Parathyroid adenoma (tissue), 2 donors: ENCODE measurements around the gene MCM3.

ENCODE experiments used
- H2AFZ ChIP-seq: fragments of 300-600 bp; sonication (generic); one replicate; pipeline ENCODE4 v1.7.0; 2017; ENCODE audit warnings: antibody characterized with exemption, mild to moderate bottlenecking
- H3K27ac ChIP-seq: fragments of 300-600 bp; sonication (generic); one replicate; pipeline ENCODE4 v1.7.0; 2017
- H3K27me3 ChIP-seq: fragments of 300-600 bp; sonication (generic); one replicate; pipeline ENCODE4 v1.7.0; 2017; ENCODE audit warnings: low read length; ENCODE audit not compliant: control insufficient read depth, insufficient read depth
- H3K36me3 ChIP-seq: fragments of 300-600 bp; sonication (generic); one replicate; pipeline ENCODE4 v1.7.0; 2017; ENCODE audit warnings: low read length; ENCODE audit not compliant: control insufficient read depth, insufficient read depth
- H3K4me1 ChIP-seq: fragments of 300-600 bp; sonication (generic); one replicate; pipeline ENCODE4 v1.7.0; 2017; ENCODE audit warnings: control low read depth
- H3K4me2 ChIP-seq: fragments of 300-600 bp; sonication (generic); one replicate; pipeline ENCODE4 v1.7.0; 2017; ENCODE audit warnings: low read length
- H3K4me3 ChIP-seq: fragments of 300-600 bp; sonication (generic); one replicate; pipeline ENCODE4 v1.7.0; 2017; ENCODE audit warnings: low read depth, low read length
- H3K79me2 ChIP-seq: fragments of 300-600 bp; sonication (generic); one replicate; pipeline ENCODE4 v1.7.0; 2017; ENCODE audit warnings: control low read depth
- H3K9ac ChIP-seq: fragments of 300-600 bp; sonication (generic); one replicate; pipeline ENCODE4 v1.7.0; 2017; ENCODE audit warnings: mild to moderate bottlenecking
- H3K9me3 ChIP-seq: fragments of 300-600 bp; sonication (generic); one replicate; pipeline ENCODE4 v1.7.0; 2017; ENCODE audit warnings: low read length; ENCODE audit not compliant: control insufficient read depth
- CTCF ChIP-seq: fragments of 300-600 bp; sonication (generic); IDR thresholded peaks from one replicate; pipeline ENCODE4 v1.7.0; 2017; ENCODE audit warnings: antibody characterized with exemption, mild to moderate bottlenecking
- donor health status: primary hyperparathyroidism.

MCM3 gene

GRCh38 chr6:52230685-52231084 is 53.9 kb downstream of the MCM3 start:
- no peaks in the 10 kb centered on the region for H3K4me1 ChIP-seq
- H3K9ac ChIP-seq = no peak overlapping the region

GRCh38 chr6:52227495-52227894 is 57.0 kb downstream of the MCM3 start:
- H3K4me1 ChIP-seq = no peaks in the 10 kb centered on the region
- no peaks in the 10 kb centered on the region for H3K27me3 ChIP-seq
- no peak overlapping the region for H3K4me3 ChIP-seq
- H3K9me3 ChIP-seq = no peaks in the 10 kb centered on the region
- no peaks in the 10 kb centered on the region for H3K79me2 ChIP-seq
- no peak overlapping the region for H3K27ac ChIP-seq
- no peaks in the 10 kb centered on the region for H3K36me3 ChIP-seq
- no peak overlapping the region for H3K4me2 ChIP-seq
- H3K9ac ChIP-seq = no peak overlapping the region
- H2AFZ ChIP-seq = no peak overlapping the region
- no peak for TF ChIP-seq CTCF

More at GRCh38 chr6:52230685-52231084, 53.9 kb downstream of the MCM3 start:
- no peak for TF ChIP-seq CTCF
- Histone ChIP-seq H3K79me2 (no peaks in the 10 kb centered on the region), H3K9me3 (no peaks in the 10 kb centered on the region), H2AFZ (no peak overlapping the region), H3K27me3 (no peaks in the 10 kb centered on the region), H3K36me3 (no peaks in the 10 kb centered on the region), H3K4me3 (no peak overlapping the region), H3K27ac (no peak overlapping the region), H3K4me2 (no peak overlapping the region)

GRCh38 chr6:52221302-52221701 is 63.2 kb downstream of the MCM3 start:
- no peak for TF ChIP-seq CTCF

GRCh38 chr6:52217761-52218160 is 66.8 kb downstream of the MCM3 start:
- no peak overlapping the region for H3K27ac ChIP-seq
- H3K4me2 ChIP-seq = no peak overlapping the region
- TF ChIP-seq CTCF = no peak
- no peaks in the 10 kb centered on the region for H3K4me1 ChIP-seq
- H3K36me3 ChIP-seq = no peaks in the 10 kb centered on the region
- H3K27me3 ChIP-seq = no peaks in the 10 kb centered on the region
- no peaks in the 10 kb centered on the region for H3K79me2 ChIP-seq
- H2AFZ ChIP-seq = no peak overlapping the region
- no peaks in the 10 kb centered on the region for H3K9me3 ChIP-seq
- no peak overlapping the region for H3K9ac ChIP-seq
- no peak overlapping the region for H3K4me3 ChIP-seq

More at GRCh38 chr6:52221302-52221701, 63.2 kb downstream of the MCM3 start:
- Histone ChIP-seq H3K4me2 (no peak overlapping the region), H3K27me3 (no peaks in the 10 kb centered on the region), H3K4me1 (no peaks in the 10 kb centered on the region), H3K27ac (no peak overlapping the region), H3K79me2 (no peaks in the 10 kb centered on the region), H3K9me3 (no peaks in the 10 kb centered on the region), H3K9ac (no peak overlapping the region), H3K36me3 (no peaks in the 10 kb centered on the region), H3K4me3 (no peak overlapping the region), H2AFZ (no peak overlapping the region)

- H3K27ac ChIP-seq = no peak overlapping the region
- no peak overlapping the region for H2AFZ ChIP-seq
- H3K4me1 ChIP-seq = no peaks in the 10 kb centered on the region
Measured at GRCh38 chr6:52216932-52217575, 67.5 kb downstream of the MCM3 start.

More at GRCh38 chr6:52216932-52217575, 67.5 kb downstream of the MCM3 start:
- Histone ChIP-seq H3K9ac (no peak overlapping the region), H3K9me3 (no peaks in the 10 kb centered on the region), H3K36me3 (no peaks in the 10 kb centered on the region), H3K27me3 (no peaks in the 10 kb centered on the region), H3K4me3 (no peak overlapping the region), H3K4me2 (no peak overlapping the region), H3K79me2 (no peaks in the 10 kb centered on the region)
- TF ChIP-seq CTCF = no peak
